Fibroblast of mammary gland (primary cell): ENCODE measurements around the gene P2RY2.

Experiments
- DNase-seq: peaks from one replicate; pipeline ENCODE4 v3.0.0-alpha.2; 2010; ENCODE audit warnings: low read depth
- H3K4me3 ChIP-seq: 2 replicates; pipeline ENCODE4 v1.5.1; 2011; ENCODE audit warnings: low read depth, mild to moderate bottlenecking, low read length, moderate library complexity; ENCODE audit not compliant: control insufficient read depth
- CTCF ChIP-seq: conservative IDR thresholded peaks from 2 replicates; pipeline ENCODE4 v1.5.1; 2011; ENCODE audit warnings: low read depth, low read length, inconsistent platforms; ENCODE audit not compliant: control insufficient read depth, insufficient read depth

The P2RY2 gene

GRCh38 chr11:73225851-73226250, 7.8 kb downstream of the P2RY2 start:
- no peak for DNase-seq
- no peak for TF ChIP-seq CTCF
- H3K4me3 ChIP-seq = no peak overlapping the region

- no peak for DNase-seq
- no peak overlapping the region for H3K4me3 ChIP-seq
- TF ChIP-seq CTCF = no peak
These were observed 8.4 kb downstream of the P2RY2 start for GRCh38 chr11:73226297-73227006.

GRCh38 chr11:73227571-73228211, 9.6 kb downstream of the P2RY2 start:
- DNase-seq = no peak
- no peak overlapping the region for H3K4me3 ChIP-seq
- no peak for TF ChIP-seq CTCF

- no peak for DNase-seq
- no peak overlapping the region for H3K4me3 ChIP-seq
- no peak for TF ChIP-seq CTCF
These were observed 10.4 kb downstream of the P2RY2 start for GRCh38 chr11:73228268-73229134.

- TF ChIP-seq CTCF = no peak
- DNase-seq = no peak
- H3K4me3 ChIP-seq = no peak overlapping the region
These were observed 11.3 kb downstream of the P2RY2 start for GRCh38 chr11:73229321-73229895.
